Activated CD8-positive, alpha-beta memory T cell treated with anti-CD3 and anti-CD28 coated beads, Interleukin-2, amount 50 U/mL, for 1 hour (primary cell): ENCODE measurements around the gene HSBP1.

Experiments
- DNase-seq: peaks from one replicate; pipeline ENCODE4 v3.0.0-alpha.2; 2020; ENCODE audit errors: extremely low read depth

Gene HSBP1

DNA sequence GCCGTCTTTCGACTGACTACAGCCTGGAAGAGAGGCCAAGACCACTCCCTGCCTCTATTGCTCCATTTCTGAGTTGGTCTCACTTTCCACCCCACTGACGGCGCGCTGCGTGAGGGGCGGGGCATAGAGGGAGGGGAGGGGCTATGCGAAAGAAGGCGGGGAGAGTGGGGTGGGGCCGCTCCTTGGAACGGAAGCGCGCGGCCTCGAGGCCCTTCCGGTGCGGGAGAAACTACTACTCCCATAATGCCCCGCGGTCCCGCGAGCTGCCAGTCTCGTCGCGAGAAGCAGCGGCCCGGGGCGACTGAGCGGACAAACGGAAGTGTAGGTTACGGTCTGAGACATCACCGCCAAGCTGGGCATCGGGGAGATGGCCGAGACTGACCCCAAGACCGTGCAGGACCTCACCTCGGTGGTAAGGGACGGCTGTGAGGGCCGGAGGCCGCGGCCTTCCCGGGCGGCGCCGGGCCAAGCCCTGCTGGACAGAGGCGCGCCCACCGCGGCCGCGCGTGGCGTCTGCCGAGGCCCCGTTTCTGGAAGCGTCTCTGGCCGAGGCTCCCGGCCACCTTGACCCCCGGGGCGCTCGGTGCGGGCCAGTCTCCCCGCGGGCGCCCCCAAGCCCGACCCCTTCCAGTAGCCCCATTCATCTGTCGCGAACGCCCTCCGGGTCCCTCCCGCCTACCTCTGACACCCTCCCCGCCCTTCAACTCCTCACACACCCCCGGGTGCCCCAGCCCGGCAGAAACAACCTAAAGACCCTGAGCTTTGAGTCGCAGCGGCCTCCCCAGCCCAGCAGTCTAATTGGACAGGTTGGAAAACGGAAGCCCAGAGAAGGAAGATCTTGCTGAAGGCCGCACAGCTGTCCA lies at the start of gene HSBP1:
HSBP1 (plus strand) TSS at position 269 of the 863 bp plus-strand sequence; CDS start at position 368, 99 bp downstream.
- DNase-seq: peak; percentile 72

GRCh38 chr16:83762141-83762991 lies 45.4 kb upstream of the HSBP1 start:
- DNase-seq: no peak

GRCh38 chr16:83762992-83763358 lies 44.8 kb upstream of the HSBP1 start:
- no peak for DNase-seq

DNA sequence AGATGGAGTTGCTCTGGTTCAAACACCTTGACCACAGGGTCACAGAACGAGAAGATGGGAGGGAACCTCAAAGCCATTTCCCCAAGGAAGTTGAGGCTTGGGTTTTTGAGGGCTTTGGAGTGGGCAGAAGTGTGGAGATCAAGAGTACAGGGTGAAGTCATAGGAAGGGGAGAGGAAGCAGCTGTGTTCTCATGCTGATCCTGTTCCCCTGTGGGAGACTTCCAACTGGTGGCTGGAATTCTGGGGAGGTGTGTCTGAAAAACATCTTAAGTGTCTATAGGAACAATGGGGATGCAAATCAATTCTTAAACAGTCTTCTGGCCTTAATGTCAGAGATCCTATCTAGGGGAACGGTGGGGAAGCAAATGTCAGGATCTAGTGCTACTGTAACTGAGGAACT lies 38.8 kb upstream of the HSBP1 start:
- no peak for DNase-seq

- no peak for DNase-seq
These were observed 38.3 kb upstream of the HSBP1 start for GRCh38 chr16:83769397-83770008.

DNA sequence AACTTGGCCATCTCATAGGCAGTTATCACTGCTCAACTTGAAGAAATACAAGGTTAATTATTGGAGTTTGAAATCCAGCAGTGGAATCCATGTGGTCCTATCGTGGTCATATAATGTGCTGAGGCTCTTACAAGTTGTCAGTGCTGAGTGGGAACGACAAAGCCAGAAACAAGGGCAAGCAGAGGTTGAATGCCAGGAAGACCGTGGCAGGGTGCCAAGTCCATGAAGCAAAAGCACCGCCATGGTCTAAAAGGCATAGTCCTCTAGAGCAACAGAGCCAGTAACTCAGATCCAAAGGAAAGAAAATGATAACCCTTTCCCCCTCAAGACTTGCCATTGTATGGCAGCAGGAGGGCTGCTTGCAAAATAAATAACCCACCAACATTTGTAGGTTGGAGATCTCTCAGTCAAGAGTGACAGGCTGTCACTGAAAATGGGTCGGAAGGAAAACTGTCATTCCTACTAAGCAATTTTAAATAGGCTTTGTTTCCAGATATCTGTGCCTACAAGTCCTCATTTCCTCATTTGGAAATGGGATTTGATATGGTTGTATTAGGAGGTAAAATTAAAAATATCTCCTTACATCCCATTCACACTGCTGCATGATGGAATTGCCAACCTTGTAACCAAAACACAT lies 36.4 kb upstream of the HSBP1 start:
- DNase-seq: no peak

DNA sequence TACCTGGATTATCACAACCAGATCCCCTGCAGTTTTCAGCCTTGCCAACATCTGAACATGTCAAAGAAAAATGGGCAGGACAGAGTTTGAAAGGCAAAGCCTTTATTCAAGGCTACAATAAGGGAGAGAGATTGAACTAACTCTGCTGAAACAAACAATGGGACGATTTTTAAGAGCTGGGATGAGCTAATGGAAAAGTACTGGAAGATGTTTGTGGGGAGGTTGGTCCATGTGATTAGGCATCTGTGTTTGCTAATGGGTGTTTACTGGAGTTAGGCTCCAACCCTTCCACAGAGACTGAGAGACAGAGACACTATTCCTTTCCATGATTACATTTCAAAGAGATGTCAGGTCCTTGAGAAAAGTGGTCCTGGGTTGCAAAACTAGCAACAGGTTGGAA lies 35.0 kb upstream of the HSBP1 start:
- no peak for DNase-seq

GRCh38 chr16:83774066-83774465 lies 33.7 kb upstream of the HSBP1 start:
- DNase-seq: no peak

DNA sequence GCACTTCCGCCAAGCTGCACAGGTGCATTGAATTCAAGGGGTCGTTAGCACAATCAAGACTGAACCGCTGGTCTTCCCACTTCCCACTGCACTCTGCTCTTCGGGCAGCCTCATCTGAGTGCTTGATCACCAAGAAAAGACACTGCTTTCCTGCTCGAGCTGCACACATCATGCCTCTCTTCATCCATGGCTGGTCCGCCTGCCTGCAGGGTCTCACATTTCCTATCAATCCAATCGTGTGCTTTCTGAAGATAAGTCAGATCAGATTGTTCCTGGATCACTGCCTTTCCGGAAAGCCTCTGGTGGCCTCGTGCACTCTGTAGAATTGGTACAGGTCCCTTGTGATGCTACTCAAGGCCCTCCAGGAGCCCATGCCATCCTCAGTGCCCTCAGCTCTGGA lies 30.8 kb upstream of the HSBP1 start:
- DNase-seq: no peak

GRCh38 chr16:83779886-83780285 lies 27.9 kb upstream of the HSBP1 start:
- DNase-seq: no peak

DNA sequence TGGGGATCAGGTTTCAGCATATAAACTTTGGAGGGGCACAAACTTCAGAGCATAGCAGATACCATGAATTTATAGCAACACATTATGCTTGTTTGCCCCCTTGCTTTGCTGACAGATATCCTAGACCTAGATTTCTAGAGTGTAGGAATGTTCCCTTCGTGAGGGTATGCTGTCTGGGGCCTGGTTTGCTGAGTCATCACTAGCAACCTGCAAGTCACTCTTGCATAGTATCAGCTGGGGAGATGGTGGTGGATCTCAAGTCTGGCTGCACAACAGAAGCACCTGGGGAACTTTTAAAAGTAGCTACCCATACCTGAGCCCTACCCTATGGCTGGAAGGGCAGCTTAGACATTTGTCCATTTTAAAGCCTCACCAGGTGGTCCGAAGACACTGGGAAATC lies 22.3 kb upstream of the HSBP1 start:
- DNase-seq: no peak

- DNase-seq: no peak
These were observed 18.0 kb upstream of the HSBP1 start for GRCh38 chr16:83789642-83790401.

GRCh38 chr16:83791916-83792315 lies 15.9 kb upstream of the HSBP1 start:
- DNase-seq: no peak

DNA sequence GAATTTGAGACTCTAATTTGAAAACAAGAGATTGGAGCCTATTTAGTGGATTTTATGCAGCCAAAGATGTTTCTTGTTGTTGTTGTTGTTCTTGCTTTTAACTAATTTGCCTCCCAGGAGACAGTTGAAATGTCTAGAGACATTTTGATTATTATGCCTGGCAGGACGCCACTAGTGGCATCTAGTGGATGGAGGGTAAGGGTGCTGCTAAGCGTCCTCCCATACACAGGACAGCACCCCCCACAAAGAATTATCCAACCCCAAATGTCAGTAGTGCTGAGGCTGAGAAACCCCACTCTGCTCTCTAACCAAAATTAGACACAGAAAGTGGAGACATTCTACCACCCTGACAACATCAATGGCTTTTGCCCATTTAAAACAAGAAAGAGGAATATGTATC lies 15.4 kb upstream of the HSBP1 start:
- no peak for DNase-seq

GRCh38 chr16:83793179-83793578 lies 14.6 kb upstream of the HSBP1 start:
- no peak for DNase-seq

GRCh38 chr16:83794860-83795554 lies 12.8 kb upstream of the HSBP1 start:
- no peak for DNase-seq

DNA sequence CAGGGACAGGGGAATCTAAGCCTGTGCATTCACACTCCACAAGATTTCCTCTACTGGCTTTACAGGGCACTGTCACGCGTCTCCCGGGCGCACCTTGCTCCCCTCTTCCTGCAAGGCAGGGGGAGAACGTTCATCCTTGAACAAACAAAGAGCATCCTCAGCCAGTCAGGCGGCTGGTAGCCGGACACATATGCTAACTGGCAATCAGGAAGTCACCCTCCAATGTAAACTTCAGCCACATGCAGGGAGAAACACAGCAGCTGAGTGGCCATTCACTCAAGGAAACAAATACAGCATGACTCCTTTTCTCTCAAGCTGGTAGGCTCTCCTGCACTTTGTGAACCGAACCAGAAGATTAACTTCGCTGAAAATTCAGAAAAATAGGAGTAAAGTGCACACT lies 10.8 kb upstream of the HSBP1 start:
- DNase-seq: no peak

DNA sequence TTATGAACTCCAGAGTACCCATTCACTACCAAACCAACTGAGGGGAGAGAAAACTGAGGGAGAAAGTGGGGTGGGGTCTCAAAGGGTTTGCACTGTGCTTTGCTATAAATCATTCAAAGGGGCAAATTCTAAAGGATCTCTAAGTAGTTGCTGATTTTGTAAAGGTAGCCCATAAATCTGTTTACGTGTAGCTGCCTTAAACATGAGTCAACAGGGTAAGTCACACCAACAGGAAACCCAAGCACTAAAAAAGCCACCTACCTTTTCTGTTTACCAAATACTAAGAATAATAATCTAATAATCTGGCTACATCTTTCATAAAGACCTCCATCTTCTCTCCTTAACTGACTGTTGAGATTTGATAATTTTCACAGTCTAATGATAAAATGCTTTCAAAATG lies 8.4 kb upstream of the HSBP1 start:
- no peak for DNase-seq

- DNase-seq: no peak
These were observed 5.6 kb upstream of the HSBP1 start for GRCh38 chr16:83802135-83802534.

DNA sequence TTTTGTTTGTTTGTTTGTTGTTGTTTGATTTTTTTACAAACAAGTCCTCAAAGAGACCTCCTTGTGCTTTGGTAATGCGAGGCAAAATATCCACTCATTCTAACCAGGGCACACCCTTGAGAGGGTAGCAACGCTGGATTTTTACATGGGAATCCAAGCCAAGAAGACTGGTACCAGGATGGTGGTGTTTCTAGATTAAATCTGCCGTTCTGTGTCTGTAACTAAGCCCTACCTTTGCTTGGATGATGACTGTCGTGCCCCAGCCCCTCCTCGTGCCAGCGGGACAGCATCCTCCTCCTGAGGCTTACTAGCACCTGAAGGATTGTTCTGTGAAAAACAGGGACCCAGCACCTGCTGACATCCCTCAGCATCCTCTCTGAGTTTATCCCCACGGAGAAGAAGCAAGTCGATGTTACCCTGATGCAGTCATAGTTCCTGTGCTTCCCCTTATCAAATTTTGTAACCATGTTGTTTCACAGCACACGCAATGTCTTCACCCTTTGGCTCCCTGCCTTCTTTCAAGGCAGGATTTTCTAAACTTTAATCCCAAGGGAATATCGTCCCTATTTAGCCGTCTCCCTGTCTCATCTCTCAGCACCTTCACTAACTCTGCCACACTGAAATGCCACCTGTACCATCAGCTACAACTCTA lies 5.1 kb upstream of the HSBP1 start:
- no peak for DNase-seq
